ENCODE data around the gene MIP. TPM values are rescaled to one million over a fixed set of nuclear protein-coding genes. Genes with fewer than 3 reads are reported as not detected.

The MIP gene
- total RNA-seq, 1 experiment from 2014 or later: not detected

GRCh38 chr12:56420411-56420810 is 34.0 kb downstream of the MIP start:
- POLR2A ChIA-PET: no interaction called here
- no peak overlapping the region for H3K4me3 ChIP-seq (ENCODE audit: low read depth in 2 of 2, low read length in 2 of 2)
- intact Hi-C loops (cut with micrococcal nuclease; ENCODE audit: unreplicated experiment) (no loop called here), in situ Hi-C loops (cut with HindIII; ENCODE audit: low pct_unique_long_range_greater_than_20kb, low sequenced_read_pairs) (no loop called here)
- ATAC-seq: no peak
- H3K4me1 ChIP-seq (ENCODE audit: control insufficient read depth, insufficient read depth, low read length): no peaks in the 10 kb centered on the region
- H3K36me3 ChIP-seq (ENCODE audit: control insufficient read depth, insufficient read depth, low read length): peaks cover 18% of the 10 kb centered on the region
- CTCF ChIA-PET: no interaction called here
- no TSS peak for BruUV-seq (replicated peaks)
- no peak for DNase-seq (ENCODE audit: low read depth, low spot score)
- no peak overlapping the region for H3K27ac ChIP-seq (ENCODE audit: low read length)
- H3K9me3 ChIP-seq (ENCODE audit: control insufficient read depth, insufficient read depth, low read depth, low read length): no peaks in the 10 kb centered on the region
- no peaks in the 10 kb centered on the region for H3K27me3 ChIP-seq (ENCODE audit: control insufficient read depth, insufficient read depth, low read length)
- no peak for TF ChIP-seq REST (IDR thresholded peaks at IDR 0.05; ENCODE audit: insufficient read depth in 1 of 2, low read depth in 2 of 2, low read length in 1 of 2)
- TF ChIP-seq TCF7L2 (IDR thresholded peaks at IDR 0.05; ENCODE audit: low read depth, low read length): no peak
- TF ChIP-seq POLR2AphosphoS5 (IDR thresholded peaks at IDR 0.05; ENCODE audit: low read depth, low read length): no peak
- TF ChIP-seq SIN3A (IDR thresholded peaks at IDR 0.05; ENCODE audit: borderline replicate concordance, insufficient read depth, low read depth, low read length): no peak

- in situ Hi-C loops (cut with HindIII; ENCODE audit: low pct_unique_long_range_greater_than_20kb, low sequenced_read_pairs) (no loop called here), intact Hi-C loops (cut with micrococcal nuclease; ENCODE audit: unreplicated experiment) (no loop called here)
- no peak overlapping the region for H3K4me3 ChIP-seq (ENCODE audit: low read depth in 2 of 2, low read length in 2 of 2)
- H3K4me1 ChIP-seq (ENCODE audit: control insufficient read depth, insufficient read depth, low read length): no peaks in the 10 kb centered on the region
- TF ChIP-seq POLR2AphosphoS5 (IDR thresholded peaks at IDR 0.05; ENCODE audit: low read depth, low read length): no peak
- peak in 1 of 2 experiments; percentile 52; a peak in 2 of 4 replicates for TF ChIP-seq REST (IDR thresholded peaks at IDR 0.05; ENCODE audit: insufficient read depth in 1 of 2, low read depth in 2 of 2, low read length in 1 of 2)
- DNase-seq (ENCODE audit: low read depth, low spot score): no peak
- no TSS peak for BruUV-seq (replicated peaks)
- peaks cover 9% of the 10 kb centered on the region for H3K36me3 ChIP-seq (ENCODE audit: control insufficient read depth, insufficient read depth, low read length)
- CTCF ChIA-PET: no interaction called here
- H3K27ac ChIP-seq (ENCODE audit: low read length): no peak overlapping the region
- H3K9me3 ChIP-seq (ENCODE audit: control insufficient read depth, insufficient read depth, low read depth, low read length): no peaks in the 10 kb centered on the region
- H3K27me3 ChIP-seq (ENCODE audit: control insufficient read depth, insufficient read depth, low read length): no peaks in the 10 kb centered on the region
- no peak for ATAC-seq
- POLR2A ChIA-PET: no interaction called here
Observed at GRCh38 chr12:56417739-56418138, 36.7 kb downstream of the MIP start.

- intact Hi-C loops (cut with micrococcal nuclease; ENCODE audit: unreplicated experiment): no loop called here
- CTCF ChIA-PET: no interaction called here
- ATAC-seq: no peak
Observed at GRCh38 chr12:56414401-56414800, 40.1 kb downstream of the MIP start.

More at GRCh38 chr12:56414401-56414800, 40.1 kb downstream of the MIP start:
- BruUV-seq (replicated peaks): no TSS peak
- no peaks in the 10 kb centered on the region for H3K4me1 ChIP-seq (ENCODE audit: control insufficient read depth, insufficient read depth, low read length)
- no peaks in the 10 kb centered on the region for H3K36me3 ChIP-seq (ENCODE audit: control insufficient read depth, insufficient read depth, low read length)
- H3K27ac ChIP-seq (ENCODE audit: low read length): no peak overlapping the region
- in situ Hi-C loops (cut with HindIII; ENCODE audit: low pct_unique_long_range_greater_than_20kb, low sequenced_read_pairs): no loop called here
- no peaks in the 10 kb centered on the region for H3K27me3 ChIP-seq (ENCODE audit: control insufficient read depth, insufficient read depth, low read length)
- DNase-seq (ENCODE audit: low read depth, low spot score): no peak
- no peak for TF ChIP-seq POLR2AphosphoS5 (IDR thresholded peaks at IDR 0.05; ENCODE audit: low read depth, low read length)
- no peak for TF ChIP-seq CTCF (IDR thresholded peaks at IDR 0.05)
- TF ChIP-seq SIN3A (IDR thresholded peaks at IDR 0.05; ENCODE audit: borderline replicate concordance, insufficient read depth, low read depth, low read length): no peak
- TF ChIP-seq TCF7L2 (IDR thresholded peaks at IDR 0.05; ENCODE audit: low read depth, low read length): no peak
- no peak for TF ChIP-seq REST (IDR thresholded peaks at IDR 0.05; ENCODE audit: insufficient read depth in 1 of 2, low read depth in 2 of 2, low read length in 1 of 2)
- H3K9me3 ChIP-seq (ENCODE audit: control insufficient read depth, insufficient read depth, low read depth, low read length): no peaks in the 10 kb centered on the region
- POLR2A ChIA-PET: no interaction called here
- no peak overlapping the region for H3K4me3 ChIP-seq (ENCODE audit: low read depth in 2 of 2, low read length in 2 of 2)
